Ishikawa (cell line): ENCODE data around the gene GAS7.

ENCODE experiments used
- CEBPB ChIP-seq: IDR thresholded peaks from 2 replicates; pipeline ENCODE4 v1.6.1; 2012
- CREB1 ChIP-seq: IDR thresholded peaks from 2 replicates; pipeline ENCODE4 v1.6.1; 2012; ENCODE audit warnings: low read depth
- RAD21 ChIP-seq: IDR thresholded peaks from 2 replicates; pipeline ENCODE4 v1.6.1; 2012; ENCODE audit warnings: low read depth

- no peak for TF ChIP-seq CEBPB
- no peak for TF ChIP-seq RAD21
- no peak for TF ChIP-seq CREB1
These were observed 224.5 kb downstream of the GAS7 start for GRCh38 chr17:9973669-9974447.
